A549 (cell line): Measurements from ENCODE around the gene THOC2.

Experiments used
- CTCF ChIP-seq: fragments of >200 bp; sonication (Bioruptor Twin); formaldehyde crosslinking; IDR thresholded peaks from 3 replicates; pipeline ENCODE4 v1.5.1; 2016
- HOXA7 ChIP-seq: fragments of 250-450 bp; sonication (Bioruptor Pico); IDR thresholded peaks from 2 replicates; pipeline ENCODE4 v1.5.0; 2020; ENCODE audit warnings: mild to moderate bottlenecking, moderate library complexity
- MAZ ChIP-seq: fragments of 150-350 bp; IDR thresholded peaks from 2 replicates; pipeline ENCODE4 v1.6.1; 2014; ENCODE audit warnings: antibody characterized with exemption, low read depth, low read length, borderline replicate concordance
- RAD21 ChIP-seq, 2 experiments: fragments of >200 bp in 1 of 2; sonication (Bioruptor Twin) in 1 of 2; formaldehyde crosslinking in 1 of 2; IDR thresholded peaks in 1 of 2; conservative IDR thresholded peaks in 1 of 2; 2 replicates in 1 of 2; 3 replicates in 1 of 2; pipeline ENCODE4 v1.6.1; 2012 to 2018; ENCODE audit warnings: inconsistent platforms in 1 of 2

GRCh38 chrX:123581586-123581985 is 151.3 kb downstream of the THOC2 start:
- TF ChIP-seq CTCF (no peak), RAD21 (conservative IDR thresholded peaks at IDR 0.05 in 1 of 2, IDR thresholded peaks at IDR 0.05 in 1 of 2) (no peak), HOXA7 (CRISPR knock-in tag) (no peak), MAZ (no peak)
